ENCODE measurements around the gene CAMK2A.

- TF ChIP-seq EZH2 (IDR thresholded peaks at IDR 0.05; ENCODE audit: low read depth): no peak
- TF ChIP-seq, protein P1, sequence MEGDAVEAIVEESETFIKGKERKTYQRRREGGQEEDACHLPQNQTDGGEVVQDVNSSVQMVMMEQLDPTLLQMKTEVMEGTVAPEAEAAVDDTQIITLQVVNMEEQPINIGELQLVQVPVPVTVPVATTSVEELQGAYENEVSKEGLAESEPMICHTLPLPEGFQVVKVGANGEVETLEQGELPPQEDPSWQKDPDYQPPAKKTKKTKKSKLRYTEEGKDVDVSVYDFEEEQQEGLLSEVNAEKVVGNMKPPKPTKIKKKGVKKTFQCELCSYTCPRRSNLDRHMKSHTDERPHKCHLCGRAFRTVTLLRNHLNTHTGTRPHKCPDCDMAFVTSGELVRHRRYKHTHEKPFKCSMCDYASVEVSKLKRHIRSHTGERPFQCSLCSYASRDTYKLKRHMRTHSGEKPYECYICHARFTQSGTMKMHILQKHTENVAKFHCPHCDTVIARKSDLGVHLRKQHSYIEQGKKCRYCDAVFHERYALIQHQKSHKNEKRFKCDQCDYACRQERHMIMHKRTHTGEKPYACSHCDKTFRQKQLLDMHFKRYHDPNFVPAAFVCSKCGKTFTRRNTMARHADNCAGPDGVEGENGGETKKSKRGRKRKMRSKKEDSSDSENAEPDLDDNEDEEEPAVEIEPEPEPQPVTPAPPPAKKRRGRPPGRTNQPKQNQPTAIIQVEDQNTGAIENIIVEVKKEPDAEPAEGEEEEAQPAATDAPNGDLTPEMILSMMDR (conservative IDR thresholded peaks at IDR 0.05): no peak
Measured at GRCh38 chr5:150300496-150301169, 11.1 kb upstream of the CAMK2A start.
